HEK293 (cell line): Measurements from ENCODE around the gene MSI2.

Experiments
- CTCF ChIA-PET: fragments of 350-600 bp; formaldehyde crosslinking; extraction: SDS; loops from one replicate; lab custom pipeline; 2021; ENCODE audit warnings: antibody characterized with exemption; lab: Yijun Ruan, JAX
- POLR2A ChIA-PET: fragments of 300-600 bp; formaldehyde crosslinking; extraction: SDS; loops from one replicate; lab custom pipeline; 2020; ENCODE audit warnings: antibody characterized with exemption, inconsistent platforms; lab: Yijun Ruan, JAX
- H3K27ac ChIP-seq: fragments of 200-500 bp; sonication (Bioruptor generic); 2 replicates; pipeline ENCODE4 v1.5.1; 2014; ENCODE audit warnings: low read depth, low read length, control low read depth, inconsistent platforms; ENCODE audit errors: extremely low read depth
- H3K36me3 ChIP-seq, 2 experiments: fragments of 200-500 bp in 1 of 2; sonication (Bioruptor generic) in 1 of 2; 1 replicate in 1 of 2; 2 replicates in 1 of 2; pipeline ENCODE4 v1.5.1; 2014 to 2017; ENCODE audit warnings: inconsistent platforms in 2 of 2, low read length in 2 of 2; ENCODE audit not compliant: control insufficient read depth in 2 of 2, insufficient read depth in 1 of 2
- H3K4me1 ChIP-seq: fragments of 200-500 bp; sonication (Bioruptor generic); 2 replicates; pipeline ENCODE4 v1.5.1; 2014; ENCODE audit warnings: mild to moderate bottlenecking, low read length, inconsistent platforms; ENCODE audit not compliant: control insufficient read depth, insufficient read depth
- H3K4me3 ChIP-seq: 2 replicates; pipeline ENCODE4 v1.5.1; 2011; ENCODE audit warnings: low read depth, mild to moderate bottlenecking, control low read depth, low read length, moderate library complexity
- H3K9me3 ChIP-seq: fragments of 200-500 bp; sonication (Bioruptor generic); 2 replicates; pipeline ENCODE4 v1.5.1; 2014; ENCODE audit warnings: low read depth, low read length, inconsistent platforms; ENCODE audit not compliant: control insufficient read depth, insufficient read depth
- HOXA7 ChIP-seq: sonication (generic); formaldehyde crosslinking; IDR thresholded peaks from 2 replicates; pipeline ENCODE4 v1.8.1; 2022; ENCODE audit warnings: missing genetic modification reagents, borderline replicate concordance
- KLF17 ChIP-seq: fragments of 450-650 bp; formaldehyde crosslinking; IDR thresholded peaks from 2 replicates; pipeline ENCODE4 v1.5.1; 2016; ENCODE audit warnings: missing biosample characterization, missing genetic modification characterization
- KLF9 ChIP-seq: fragments of 450-650 bp; formaldehyde crosslinking; IDR thresholded peaks from 2 replicates; pipeline ENCODE4 v1.5.1; 2016; ENCODE audit warnings: missing biosample characterization, missing genetic modification characterization, low read depth
- PRDM4 ChIP-seq: fragments of 450-650 bp; formaldehyde crosslinking; IDR thresholded peaks from 2 replicates; pipeline ENCODE4 v1.5.1; 2017; ENCODE audit warnings: missing biosample characterization, missing genetic modification characterization
- RBAK ChIP-seq: fragments of 450-650 bp; formaldehyde crosslinking; IDR thresholded peaks from 2 replicates; pipeline ENCODE4 v1.5.1; 2016; ENCODE audit warnings: missing biosample characterization, missing genetic modification characterization
- REPIN1 ChIP-seq: fragments of 450-650 bp; formaldehyde crosslinking; IDR thresholded peaks from 2 replicates; pipeline ENCODE4 v1.5.1; 2017; ENCODE audit warnings: missing biosample characterization, missing genetic modification characterization, low read depth
- SCRT1 ChIP-seq: fragments of 450-650 bp; formaldehyde crosslinking; IDR thresholded peaks from 2 replicates; pipeline ENCODE4 v1.5.1; 2016; ENCODE audit warnings: missing biosample characterization, missing genetic modification characterization, borderline replicate concordance
- ZBTB11 ChIP-seq: fragments of 450-650 bp; formaldehyde crosslinking; conservative IDR thresholded peaks from 2 replicates; pipeline ENCODE4 v1.5.1; 2016; ENCODE audit warnings: low read depth, missing biosample characterization, missing genetic modification characterization
- ZNF10 ChIP-seq: fragments of 450-650 bp; formaldehyde crosslinking; IDR thresholded peaks from 2 replicates; pipeline ENCODE4 v1.5.1; 2017; ENCODE audit warnings: missing biosample characterization, missing genetic modification characterization
- ZNF112 ChIP-seq: fragments of 450-650 bp; formaldehyde crosslinking; IDR thresholded peaks from 2 replicates; pipeline ENCODE4 v1.5.0; 2017; ENCODE audit warnings: missing biosample characterization, missing genetic modification characterization
- ZNF148 ChIP-seq: fragments of 450-650 bp; formaldehyde crosslinking; IDR thresholded peaks from 2 replicates; pipeline ENCODE4 v1.5.0; 2017; ENCODE audit warnings: missing biosample characterization, missing genetic modification characterization, borderline replicate concordance
- ZNF184 ChIP-seq: fragments of 450-650 bp; IDR thresholded peaks from 2 replicates; pipeline ENCODE4 v1.5.1; 2018; ENCODE audit warnings: missing biosample characterization, mild to moderate bottlenecking, missing genetic modification characterization
- ZNF239 ChIP-seq: fragments of 450-650 bp; formaldehyde crosslinking; IDR thresholded peaks from 2 replicates; pipeline ENCODE4 v1.5.1; 2016; ENCODE audit warnings: missing biosample characterization, missing genetic modification characterization
- ZNF501 ChIP-seq: fragments of 450-650 bp; formaldehyde crosslinking; IDR thresholded peaks from 2 replicates; pipeline ENCODE4 v1.5.1; 2016; ENCODE audit warnings: missing biosample characterization, missing genetic modification characterization
- ZNF530 ChIP-seq: fragments of 450-650 bp; formaldehyde crosslinking; IDR thresholded peaks from 2 replicates; pipeline ENCODE4 v1.5.1; 2016; ENCODE audit warnings: low read depth, missing biosample characterization, missing genetic modification characterization
- ZNF670 ChIP-seq: fragments of 450-650 bp; formaldehyde crosslinking; IDR thresholded peaks from 2 replicates; pipeline ENCODE4 v1.5.1; 2016; ENCODE audit warnings: missing biosample characterization, missing genetic modification characterization, low read depth
- ZSCAN30 ChIP-seq: fragments of 450-650 bp; IDR thresholded peaks from 2 replicates; pipeline ENCODE4 v1.5.1; 2018; ENCODE audit warnings: missing biosample characterization, mild to moderate bottlenecking, missing genetic modification characterization, moderate library complexity

Gene MSI2

GRCh38 chr17:57714665-57715180, 458.4 kb downstream of the MSI2 start (continued):
- TF ChIP-seq KLF17 (tag by site-specific recombination) (no peak), SCRT1 (tag by site-specific recombination) (no peak), REPIN1 (tag by site-specific recombination) (no peak), ZNF501 (tag by site-specific recombination) (no peak), ZNF148 (tag by site-specific recombination) (no peak)

- POLR2A ChIA-PET, result no interaction called here
- Histone ChIP-seq H3K9me3 (no peaks in the 10 kb centered on the region), H3K36me3 (no peaks in the 10 kb centered on the region), H3K27ac (no peak overlapping the region), H3K4me3 (no peak overlapping the region), H3K4me1 (no peaks in the 10 kb centered on the region)
- TF ChIP-seq ZNF112 (tag by site-specific recombination) (no peak), KLF9 (tag by site-specific recombination) (no peak), ZNF10 (tag by site-specific recombination) (no peak), ZNF184 (no peak), PRDM4 (tag by site-specific recombination) (no peak), ZNF530 (no peak), ZNF239 (tag by site-specific recombination) (no peak), ZBTB11 (tag by site-specific recombination) (no peak), ZSCAN30 (no peak), ZNF670 (tag by site-specific recombination) (no peak), HOXA7 (CRISPR knock-in tag) (no peak), RBAK (tag by site-specific recombination) (no peak)
- CTCF ChIA-PET, result interaction anchor here (2.4 kb wide), 1 partner anchor 24 kb away, joined by 6 read pairs; no protein-coding TSS in a partner anchor
Measured at GRCh38 chr17:57715981-57716380, 459.7 kb downstream of the MSI2 start.
